Tibial nerve (tissue), 4 donors: ENCODE measurements around the gene PTK7. TPM values are rescaled to one million over a fixed set of nuclear protein-coding genes. Genes with fewer than 3 reads are reported as not detected.
"Not testable (repeated sequence)": the region's sequence is repeated elsewhere in the genome, so short reads cannot be mapped to it uniquely, and the experiment has no call there.

Experiments used
- DNase-seq, 2 donors: peaks; one replicate each; pipeline ENCODE4 v3.0.0-alpha.2; 2019; ENCODE audit warnings: low spot score in 2 of 2
- H3K27ac ChIP-seq, 4 donors: fragments of 200-600 bp; sonication (generic) in 3 of 4; one replicate each; pipeline ENCODE4 v1.5.1; 2017 to 2019; ENCODE audit warnings: mild to moderate bottlenecking in 1 of 4
- H3K27me3 ChIP-seq, 2 donors: fragments of 200-600 bp; sonication (generic) in 1 of 2; one replicate each; pipeline versions ENCODE4 v1.5.1 to v1.6.0; 2017 to 2019
- H3K36me3 ChIP-seq, 3 donors: fragments of 200-600 bp; sonication (generic); one replicate each; pipeline ENCODE4 v1.5.1; 2018 to 2019
- H3K4me1 ChIP-seq, 4 donors: fragments of 200-600 bp; sonication (generic) in 3 of 4; one replicate each; pipeline ENCODE4 v1.5.1; 2017 to 2019
- H3K4me3 ChIP-seq, 4 donors: fragments of 200-600 bp; sonication (generic) in 3 of 4; one replicate each; pipeline ENCODE4 v1.5.1; 2017 to 2019; ENCODE audit warnings: mild to moderate bottlenecking in 1 of 4, moderate library complexity in 1 of 4
- H3K9me3 ChIP-seq, 4 donors: fragments of 200-600 bp; sonication (generic) in 3 of 4; one replicate each; pipeline ENCODE4 v1.5.1; 2017 to 2019
- EP300 ChIP-seq, 2 donors: sonication (generic); formaldehyde crosslinking; IDR thresholded peaks; one replicate each; pipeline ENCODE4 v1.6.1; 2017; ENCODE audit warnings: antibody characterized with exemption in 2 of 2, mild to moderate bottlenecking in 1 of 2
- POLR2A ChIP-seq, 2 donors: fragments of 450-650 bp; IDR thresholded peaks; one replicate each; pipeline ENCODE4 v1.6.1; 2017; ENCODE audit warnings: antibody characterized with exemption in 2 of 2, mild to moderate bottlenecking in 2 of 2, moderate library complexity in 2 of 2
- WGBS, 2 donors: methylation state at CpG; one replicate each; pipeline ENCODE4 v1.1.5; 2018; 5-methylcytosine and 5-hydroxymethylcytosine counted together
- total RNA-seq, 4 donors: library from RNA; depleted of rRNA; stranded (reverse); fragments of >200 nt; gene quantifications; one replicate each; pipeline ENCODE4 v1.1.0, GENCODE V29; 2016
- TF ChIP-seq, protein P1 (sequence below), 5 experiments: fragments of 200-600 bp in 3 of 5; fragments of 450-650 bp in 2 of 5; sonication (generic) in 3 of 5; IDR thresholded peaks; one replicate each; pipeline ENCODE4 v1.5.1; 2016 to 2019; ENCODE audit warnings: antibody characterized with exemption in 5 of 5, mild to moderate bottlenecking in 3 of 5, moderate library complexity in 2 of 5

The PTK7 gene
- total RNA-seq, 4 donors from 2014 or later: 1.5 to 5.5 (median 3.9) TPM

DNA sequence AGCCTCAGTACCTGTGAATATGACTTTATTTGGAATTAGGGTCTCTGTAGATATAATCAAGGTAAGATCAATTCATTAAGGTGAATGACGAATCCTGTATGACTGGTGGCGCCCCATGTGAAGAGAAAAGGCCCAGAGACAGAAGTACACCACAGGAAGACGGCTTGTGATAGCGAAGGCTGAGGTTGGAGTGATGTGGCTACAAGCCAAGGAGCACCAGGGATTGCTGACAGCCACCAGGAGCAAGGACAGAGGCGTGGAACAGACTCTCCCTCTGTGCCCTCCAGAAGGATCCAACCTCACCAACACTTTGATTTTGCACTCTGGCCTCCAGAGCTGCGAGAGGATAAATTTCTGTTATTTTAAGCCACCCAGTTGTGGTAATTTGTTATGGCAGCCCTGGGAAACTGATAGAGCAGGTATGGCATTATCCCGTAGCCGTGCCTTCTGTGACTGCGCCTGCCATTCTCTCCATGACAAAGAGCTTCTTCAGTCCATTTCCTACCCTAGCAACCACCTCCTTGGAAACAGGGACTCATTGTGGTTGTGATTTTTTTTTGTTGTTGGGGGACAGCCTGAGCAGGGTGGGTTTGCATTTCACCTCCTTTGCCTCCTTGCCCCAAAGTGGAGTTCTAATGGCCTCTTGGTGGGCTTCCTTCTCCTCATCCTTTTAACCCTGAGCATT is 29.6 kb downstream of the PTK7 start:
- TF ChIP-seq EP300 (IDR thresholded peaks at IDR 0.05) (no peak), POLR2A (IDR thresholded peaks at IDR 0.05) (no peak)
- TF ChIP-seq, protein P1, sequence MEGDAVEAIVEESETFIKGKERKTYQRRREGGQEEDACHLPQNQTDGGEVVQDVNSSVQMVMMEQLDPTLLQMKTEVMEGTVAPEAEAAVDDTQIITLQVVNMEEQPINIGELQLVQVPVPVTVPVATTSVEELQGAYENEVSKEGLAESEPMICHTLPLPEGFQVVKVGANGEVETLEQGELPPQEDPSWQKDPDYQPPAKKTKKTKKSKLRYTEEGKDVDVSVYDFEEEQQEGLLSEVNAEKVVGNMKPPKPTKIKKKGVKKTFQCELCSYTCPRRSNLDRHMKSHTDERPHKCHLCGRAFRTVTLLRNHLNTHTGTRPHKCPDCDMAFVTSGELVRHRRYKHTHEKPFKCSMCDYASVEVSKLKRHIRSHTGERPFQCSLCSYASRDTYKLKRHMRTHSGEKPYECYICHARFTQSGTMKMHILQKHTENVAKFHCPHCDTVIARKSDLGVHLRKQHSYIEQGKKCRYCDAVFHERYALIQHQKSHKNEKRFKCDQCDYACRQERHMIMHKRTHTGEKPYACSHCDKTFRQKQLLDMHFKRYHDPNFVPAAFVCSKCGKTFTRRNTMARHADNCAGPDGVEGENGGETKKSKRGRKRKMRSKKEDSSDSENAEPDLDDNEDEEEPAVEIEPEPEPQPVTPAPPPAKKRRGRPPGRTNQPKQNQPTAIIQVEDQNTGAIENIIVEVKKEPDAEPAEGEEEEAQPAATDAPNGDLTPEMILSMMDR (IDR thresholded peaks at IDR 0.05): no peak
- Histone ChIP-seq H3K36me3 (no peaks in the 10 kb centered on the region), H3K27ac (no peak overlapping the region), H3K9me3 (no peaks in the 10 kb centered on the region), H3K4me3 (no peak overlapping the region), H3K27me3 (peaks cover 0 to 3% of the 10 kb centered on the region in 2 donors), H3K4me1 (no peaks in the 10 kb centered on the region)
- WGBS, 2 donors: 88 to 91% methylated on average over 9 of the region's 9 CpGs
- DNase-seq: no peak

DNA sequence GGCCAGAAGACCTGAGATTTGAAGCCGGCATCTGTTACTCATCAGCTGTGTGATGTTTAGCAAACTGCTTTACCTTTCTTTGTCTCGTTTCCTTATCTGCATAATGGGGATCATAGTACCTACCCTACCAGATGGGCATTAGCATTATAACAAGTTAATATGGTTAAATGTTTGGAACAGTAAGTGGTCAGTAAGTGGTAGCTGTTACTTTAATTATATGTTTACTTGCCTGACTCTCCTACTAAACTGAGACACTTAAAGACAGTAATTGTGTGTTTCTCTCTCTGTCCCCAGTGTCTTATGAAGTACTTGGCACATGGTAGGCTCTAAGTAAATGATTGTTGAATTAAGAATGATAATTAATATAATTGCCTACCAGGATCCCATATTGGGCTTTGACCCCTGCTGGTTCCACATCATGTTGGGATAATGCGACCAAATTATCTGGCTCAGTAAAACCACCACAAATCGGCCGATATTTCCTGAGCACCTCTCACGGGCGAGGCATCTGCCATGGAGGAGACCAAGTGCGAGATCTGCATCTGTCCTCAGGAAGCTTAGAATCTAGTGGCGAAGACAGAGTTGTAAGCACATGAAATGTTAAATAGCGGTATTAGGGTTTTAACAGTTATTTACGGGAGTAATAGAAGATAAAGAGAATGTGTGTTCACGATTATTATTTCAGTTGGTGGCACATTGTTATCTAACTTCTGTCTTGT is 31.4 kb downstream of the PTK7 start:
- Histone ChIP-seq H3K27ac (no peak overlapping the region), H3K9me3 (no peaks in the 10 kb centered on the region), H3K27me3 (no peaks in the 10 kb centered on the region), H3K36me3 (no peaks in the 10 kb centered on the region), H3K4me3 (no peak overlapping the region), H3K4me1 (no peaks in the 10 kb centered on the region)
- WGBS, 2 donors: 97% methylated on average over 12 of the region's 12 CpGs
- TF ChIP-seq EP300 (IDR thresholded peaks at IDR 0.05) (no peak), POLR2A (IDR thresholded peaks at IDR 0.05) (no peak)
- TF ChIP-seq, protein P1 (IDR thresholded peaks at IDR 0.05): no peak
- DNase-seq: no peak

DNA sequence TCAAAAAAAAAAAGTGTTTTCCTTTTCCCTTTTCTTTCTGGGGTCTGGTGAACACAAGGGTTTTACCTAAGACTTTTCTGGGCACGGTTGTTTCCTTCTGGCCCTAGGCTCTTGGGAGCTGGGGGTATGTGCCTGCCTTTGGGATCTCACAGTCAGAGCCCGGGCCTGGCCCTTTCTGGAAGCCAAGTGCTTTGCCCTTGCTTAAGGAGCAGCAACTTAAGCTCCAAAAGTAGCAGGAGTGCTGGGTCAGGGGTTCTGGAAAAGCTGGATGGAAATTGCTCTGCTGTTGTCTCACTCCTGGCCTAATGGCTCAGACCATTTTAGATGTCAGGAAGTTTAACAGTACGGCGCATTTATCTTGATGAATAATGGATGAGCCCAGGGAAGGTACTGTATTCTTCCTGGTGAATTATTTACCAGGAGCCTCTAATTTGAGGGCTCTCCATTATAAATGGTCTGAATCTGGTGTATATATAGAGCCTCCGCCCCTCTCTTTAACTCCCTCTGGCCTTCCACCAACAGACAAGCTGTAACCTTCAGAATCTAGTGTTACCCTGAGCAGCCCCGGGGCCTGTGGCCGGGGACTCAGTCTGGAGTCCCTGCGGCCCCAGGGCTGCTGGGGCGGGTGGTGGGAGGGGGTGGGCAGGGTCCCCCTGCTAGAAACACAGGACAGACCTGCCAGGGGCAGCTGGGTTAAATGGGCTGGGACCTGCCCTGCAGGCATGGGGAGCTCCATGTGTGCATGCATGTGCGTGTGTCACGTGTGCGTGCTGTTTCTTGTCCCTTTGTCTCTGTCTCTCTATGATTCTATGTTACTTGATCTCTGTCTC is 37.5 kb downstream of the PTK7 start:
- H3K4me3 ChIP-seq: no peak overlapping the region
- H3K27ac ChIP-seq: peak overlapping the region in 2 of 4 donors; percentile 14 to 37
- no peaks in the 10 kb centered on the region for H3K36me3 ChIP-seq
- no peak for DNase-seq
- no peaks in the 10 kb centered on the region for H3K4me1 ChIP-seq
- no peaks in the 10 kb centered on the region for H3K27me3 ChIP-seq
- 77 to 81% methylated on average over 12 of the region's 12 CpGs for WGBS, 2 donors
- TF ChIP-seq, protein P1 (IDR thresholded peaks at IDR 0.05): no peak
- TF ChIP-seq EP300 (IDR thresholded peaks at IDR 0.05) (no peak), POLR2A (IDR thresholded peaks at IDR 0.05) (no peak)
- H3K9me3 ChIP-seq: no peaks in the 10 kb centered on the region

DNA sequence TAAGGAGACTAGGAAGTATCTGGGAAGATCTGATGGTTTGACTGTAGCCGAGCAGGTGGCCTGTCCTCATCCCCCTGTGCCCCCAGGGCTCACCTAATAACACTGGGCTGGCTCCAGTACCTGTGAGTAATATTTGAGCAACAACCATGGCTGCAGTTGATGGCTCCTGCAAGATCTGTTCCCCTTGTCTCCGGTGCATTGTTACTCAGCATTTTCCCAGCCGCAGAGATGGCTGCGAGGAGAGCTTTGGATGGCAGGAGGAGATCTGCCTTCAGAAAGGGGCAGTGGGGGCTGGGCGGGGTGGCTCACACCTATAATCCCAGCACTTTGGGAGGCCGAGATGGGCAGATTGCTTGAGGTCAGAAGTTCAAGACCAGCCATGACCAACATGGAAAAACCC is 39.3 kb downstream of the PTK7 start:
- 86 to 91% methylated on average over 6 of the region's 6 CpGs for WGBS, 2 donors
- no peaks in the 10 kb centered on the region for H3K27me3 ChIP-seq
- TF ChIP-seq, protein P1 (IDR thresholded peaks at IDR 0.05): no peak
- TF ChIP-seq EP300 (IDR thresholded peaks at IDR 0.05) (no peak), POLR2A (IDR thresholded peaks at IDR 0.05) (no peak)
- H3K9me3 ChIP-seq: no peaks in the 10 kb centered on the region
- H3K4me3 ChIP-seq: no peak overlapping the region
- H3K27ac ChIP-seq: no peak overlapping the region
- no peaks in the 10 kb centered on the region for H3K4me1 ChIP-seq
- no peak for DNase-seq
- no peaks in the 10 kb centered on the region for H3K36me3 ChIP-seq

DNA sequence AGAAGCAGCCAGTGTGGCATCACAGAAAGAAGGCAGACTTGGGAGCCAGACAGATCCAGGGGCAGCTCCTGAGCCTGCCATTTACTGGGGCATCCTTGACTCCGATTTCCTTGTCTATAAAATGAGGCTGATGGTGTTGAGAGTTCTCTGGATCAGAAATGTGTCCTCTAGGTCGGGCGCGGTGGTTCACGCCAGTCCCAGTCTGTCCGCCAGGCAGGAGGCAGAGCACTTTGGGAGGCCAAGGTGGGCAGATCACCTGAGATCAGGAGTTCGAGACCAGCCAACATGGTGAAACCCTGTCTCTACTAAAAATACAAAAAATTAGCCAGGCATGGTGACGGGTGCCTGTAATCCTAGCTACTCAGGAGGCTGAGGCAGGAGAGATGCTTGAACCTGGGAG is 41.4 kb downstream of the PTK7 start:
- H3K36me3 ChIP-seq, DNase-seq, H3K27ac ChIP-seq, H3K4me1 ChIP-seq, H3K27me3 ChIP-seq, H3K9me3 ChIP-seq, H3K4me3 ChIP-seq: not testable (repeated sequence)
- WGBS, 2 donors: 83 to 98% methylated on average over 8 of the region's 8 CpGs
